Activated CD8-positive, alpha-beta T cell treated with anti-CD3 and anti-CD28 coated beads for 36 hours (primary cell): Measurements from ENCODE around the gene DNASE1L2. TPM values are rescaled to one million over a fixed set of nuclear protein-coding genes. Genes with fewer than 3 reads are reported as not detected.

Experiments
- ATAC-seq: fragments of 200-7000 bp; cut with Tn5 transposase; one replicate; pipeline ENCODE4 v1.10.0; 2021; ENCODE audit warnings: mild to moderate bottlenecking, moderate library complexity
- CTCF ChIA-PET: fragments of 350-600 bp; sonication (Branson Sonifier 250); formaldehyde crosslinking; loops from one replicate; lab custom pipeline; 2021; ENCODE audit warnings: antibody characterized with exemption; lab: Charles Lee
- POLR2A ChIA-PET: fragments of 350-600 bp; sonication (Branson Sonifier 250); formaldehyde crosslinking; loops from one replicate; lab custom pipeline; 2021; ENCODE audit warnings: antibody characterized with exemption; lab: Charles Lee
- DNase-seq: peaks from one replicate; pipeline ENCODE4 v3.0.0-alpha.2; 2020
- H3K27ac Mint-ChIP-seq: one replicate; pipeline ENCODE4 v1.8.0; 2021; ENCODE audit warnings: mild to moderate bottlenecking, mixed read lengths
- H3K27me3 Mint-ChIP-seq: one replicate; pipeline ENCODE4 v1.8.0; 2021; ENCODE audit warnings: mixed read lengths
- H3K36me3 Mint-ChIP-seq: one replicate; pipeline ENCODE4 v1.8.0; 2021; ENCODE audit warnings: low read depth, mixed read lengths
- H3K4me1 Mint-ChIP-seq: one replicate; pipeline ENCODE4 v1.8.0; 2021; ENCODE audit warnings: low read depth, mixed read lengths
- H3K4me3 Mint-ChIP-seq: one replicate; pipeline ENCODE4 v1.8.0; 2021; ENCODE audit warnings: mild to moderate bottlenecking, moderate library complexity, mixed read lengths
- H3K9me3 Mint-ChIP-seq: one replicate; pipeline ENCODE4 v1.8.0; 2021; ENCODE audit warnings: mixed read lengths
- intact Hi-C: fragments of 100-400 bp; cut with micrococcal nuclease; formaldehyde crosslinking; loops from one replicate; pipeline ENCODE4 v1.10.0; 2022
- microRNA-seq: library from miRNA; unstranded; fragments of <30 nt; microRNA quantifications from one replicate; pipeline ENCODE4 v1.2.0, GENCODE V29; 2022; ENCODE audit warnings: borderline microRNAs expressed, borderline replicate concordance
- total RNA-seq, 2 experiments: library from RNA; stranded (reverse); gene quantifications; one replicate each; pipeline ENCODE4 v1.2.3, GENCODE V29; 2021
- TF ChIP-seq, protein P1 (sequence below): fragments of 200-600 bp; IDR thresholded peaks from one replicate; pipeline ENCODE4 v1.8.0; 2022; ENCODE audit warnings: antibody characterized with exemption, mild to moderate bottlenecking

Gene DNASE1L2
- total RNA-seq, 2 experiments from 2014 or later, result 0.32 to 0.51 TPM

DNA sequence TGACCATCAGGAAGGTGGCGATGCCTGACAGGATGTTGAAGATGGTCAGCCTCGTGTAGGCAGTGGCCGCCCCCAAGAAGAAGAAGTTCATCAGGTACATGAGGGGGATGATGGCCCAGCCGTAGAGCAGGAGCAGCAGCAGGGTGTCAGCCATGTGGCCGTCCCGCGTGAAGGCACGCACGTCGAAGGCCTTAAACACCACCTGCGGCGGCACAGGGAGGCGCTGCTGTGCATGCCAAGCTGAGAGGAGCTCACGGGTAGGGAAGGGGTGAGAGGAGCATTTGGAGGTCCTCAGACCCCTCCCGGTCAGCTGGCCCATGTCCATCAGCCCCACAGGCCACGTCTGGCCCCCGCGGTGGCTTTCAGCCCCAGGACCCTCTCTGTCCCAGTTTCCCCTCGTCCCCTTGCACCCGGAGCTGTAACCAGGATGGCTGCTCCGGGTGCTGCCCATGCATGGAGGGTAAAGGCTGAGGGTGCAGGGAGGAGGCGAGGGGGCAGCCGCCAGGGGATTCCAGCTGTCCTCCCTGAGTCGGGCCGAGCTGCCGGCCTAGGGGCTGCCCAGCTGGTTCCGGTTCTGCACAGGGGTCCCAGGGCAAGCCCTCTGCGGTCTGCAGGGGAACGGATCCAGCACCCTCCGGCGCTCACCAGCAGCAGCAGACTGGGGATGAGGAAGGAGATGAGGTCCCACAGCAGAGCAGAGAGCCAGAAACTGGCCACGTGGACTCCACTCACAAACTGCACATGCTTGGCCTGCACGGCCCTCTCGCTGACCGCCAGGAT is 48.7 kb downstream of the DNASE1L2 start:
- no peak overlapping the region for H3K4me3 Mint-ChIP-seq
- CTCF ChIA-PET, result no interaction called here
- POLR2A ChIA-PET, result no interaction called here
- TF ChIP-seq, protein P1, sequence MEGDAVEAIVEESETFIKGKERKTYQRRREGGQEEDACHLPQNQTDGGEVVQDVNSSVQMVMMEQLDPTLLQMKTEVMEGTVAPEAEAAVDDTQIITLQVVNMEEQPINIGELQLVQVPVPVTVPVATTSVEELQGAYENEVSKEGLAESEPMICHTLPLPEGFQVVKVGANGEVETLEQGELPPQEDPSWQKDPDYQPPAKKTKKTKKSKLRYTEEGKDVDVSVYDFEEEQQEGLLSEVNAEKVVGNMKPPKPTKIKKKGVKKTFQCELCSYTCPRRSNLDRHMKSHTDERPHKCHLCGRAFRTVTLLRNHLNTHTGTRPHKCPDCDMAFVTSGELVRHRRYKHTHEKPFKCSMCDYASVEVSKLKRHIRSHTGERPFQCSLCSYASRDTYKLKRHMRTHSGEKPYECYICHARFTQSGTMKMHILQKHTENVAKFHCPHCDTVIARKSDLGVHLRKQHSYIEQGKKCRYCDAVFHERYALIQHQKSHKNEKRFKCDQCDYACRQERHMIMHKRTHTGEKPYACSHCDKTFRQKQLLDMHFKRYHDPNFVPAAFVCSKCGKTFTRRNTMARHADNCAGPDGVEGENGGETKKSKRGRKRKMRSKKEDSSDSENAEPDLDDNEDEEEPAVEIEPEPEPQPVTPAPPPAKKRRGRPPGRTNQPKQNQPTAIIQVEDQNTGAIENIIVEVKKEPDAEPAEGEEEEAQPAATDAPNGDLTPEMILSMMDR, result no peak
- DNase-seq (no peak), ATAC-seq (no peak)
- H3K9me3 Mint-ChIP-seq, result no peaks in the 10 kb centered on the region
- intact Hi-C loops, result no loop called here
- no peaks in the 10 kb centered on the region for H3K27me3 Mint-ChIP-seq
- H3K4me1 Mint-ChIP-seq, result no peaks in the 10 kb centered on the region
- no peak overlapping the region for H3K27ac Mint-ChIP-seq
- no peaks in the 10 kb centered on the region for H3K36me3 Mint-ChIP-seq

DNA sequence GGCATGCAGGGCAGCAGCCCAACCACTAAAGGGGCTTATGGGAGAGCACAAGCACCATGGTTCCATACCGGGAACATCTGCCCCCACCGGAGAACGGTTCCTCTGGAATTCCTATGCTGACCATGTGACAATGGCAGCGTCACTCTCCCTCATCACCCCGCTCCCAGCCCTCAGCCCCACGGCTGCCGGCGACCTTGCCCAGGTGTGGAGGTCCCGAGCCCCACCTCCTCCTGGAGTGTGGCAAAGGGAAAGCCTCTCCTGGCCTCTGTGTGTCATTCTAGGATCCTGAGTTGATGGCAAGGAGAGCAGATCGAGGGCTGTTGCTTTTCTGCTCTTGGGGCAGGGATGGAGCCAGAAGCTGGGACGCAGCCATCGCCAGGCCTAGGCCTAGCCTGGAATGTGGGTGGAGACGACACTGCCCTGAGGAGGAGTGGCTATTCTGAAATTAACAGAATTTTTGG is 49.5 kb downstream of the DNASE1L2 start:
- DNase-seq (no peak), ATAC-seq (no peak)
- H3K4me3 Mint-ChIP-seq, result no peak overlapping the region
- H3K27me3 Mint-ChIP-seq, result no peaks in the 10 kb centered on the region
- CTCF ChIA-PET, result no interaction called here
- H3K27ac Mint-ChIP-seq, result no peak overlapping the region
- intact Hi-C loops, result no loop called here
- H3K4me1 Mint-ChIP-seq, result no peaks in the 10 kb centered on the region
- no peaks in the 10 kb centered on the region for H3K36me3 Mint-ChIP-seq
- TF ChIP-seq, protein P1, result no peak
- POLR2A ChIA-PET, result no interaction called here
- H3K9me3 Mint-ChIP-seq, result no peaks in the 10 kb centered on the region

DNA sequence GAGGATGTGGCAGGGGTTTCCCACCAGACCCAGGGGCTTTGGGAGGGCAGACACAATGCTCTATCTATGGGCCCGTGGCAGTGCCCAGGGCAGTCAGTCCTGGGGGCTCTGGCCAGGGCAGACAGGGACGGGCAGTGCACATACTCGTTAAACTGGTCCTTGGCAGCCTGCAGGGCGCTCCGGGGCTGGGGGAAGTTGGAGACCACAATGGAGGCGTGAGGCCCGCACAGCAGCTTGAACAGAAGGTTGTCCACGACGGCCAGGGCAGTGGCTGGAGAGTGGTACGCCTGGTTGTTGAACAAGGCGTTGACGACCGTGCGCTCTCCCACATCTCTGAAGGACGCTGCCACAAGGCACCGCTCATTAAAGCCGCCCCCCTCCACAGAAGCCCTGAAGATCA is 50.3 kb downstream of the DNASE1L2 start:
- no peak overlapping the region for H3K4me3 Mint-ChIP-seq
- H3K27me3 Mint-ChIP-seq, result no peaks in the 10 kb centered on the region
- ATAC-seq (no peak), DNase-seq (no peak)
- ChIA-PET CTCF (interaction anchor here (1.0 kb wide), 1 partner anchor 136 kb away, joined by 3 read pairs; no protein-coding TSS in a partner anchor), POLR2A (no interaction called here)
- no peaks in the 10 kb centered on the region for H3K4me1 Mint-ChIP-seq
- no peaks in the 10 kb centered on the region for H3K9me3 Mint-ChIP-seq
- no peak overlapping the region for H3K27ac Mint-ChIP-seq
- H3K36me3 Mint-ChIP-seq, result no peaks in the 10 kb centered on the region
- intact Hi-C loops, result no loop called here
- TF ChIP-seq, protein P1, result no peak

DNA sequence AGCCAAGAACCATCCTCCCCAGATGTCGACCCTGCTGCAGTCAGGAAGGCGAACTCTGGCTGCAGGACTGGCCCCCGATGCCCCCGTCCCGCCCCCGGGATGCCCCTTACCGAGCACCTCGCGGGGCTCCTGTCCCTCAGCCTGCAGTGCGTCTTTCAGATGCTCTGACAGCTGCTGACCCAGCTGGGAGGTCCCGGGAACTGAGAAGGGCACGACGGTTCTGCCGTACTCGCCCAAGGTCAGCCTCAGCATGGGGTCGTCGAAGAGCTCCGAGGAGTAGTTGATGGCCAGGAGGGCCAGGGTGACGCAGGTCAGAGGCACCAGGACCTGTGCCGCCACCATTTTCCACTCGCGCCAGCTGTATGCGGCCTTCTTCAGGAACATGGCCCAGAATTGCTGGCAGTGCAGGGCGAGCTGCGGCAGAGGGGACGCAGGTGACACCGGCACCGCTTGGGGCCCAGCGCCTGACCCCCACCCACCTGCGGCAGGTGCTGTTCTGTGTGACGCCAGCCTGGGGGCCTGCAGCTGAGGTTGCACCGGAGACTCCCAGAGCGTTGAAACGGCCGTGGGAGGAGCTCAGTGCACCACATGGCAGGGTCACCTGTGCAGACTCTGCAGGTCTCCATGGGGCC is 51.8 kb downstream of the DNASE1L2 start:
- no peak overlapping the region for H3K4me3 Mint-ChIP-seq

More for the DNA sequence above, 51.8 kb downstream of the DNASE1L2 start:
- TF ChIP-seq, protein P1, result no peak
- ATAC-seq (no peak), DNase-seq (no peak)
- no peaks in the 10 kb centered on the region for H3K36me3 Mint-ChIP-seq
- ChIA-PET CTCF (interaction anchor here (1.0 kb wide), 1 partner anchor 23 kb away, joined by 4 read pairs; no protein-coding TSS in a partner anchor), POLR2A (no interaction called here)
- H3K27me3 Mint-ChIP-seq, result no peaks in the 10 kb centered on the region
- H3K27ac Mint-ChIP-seq, result no peak overlapping the region
- H3K9me3 Mint-ChIP-seq, result no peaks in the 10 kb centered on the region
- intact Hi-C loops, result no loop called here
- H3K4me1 Mint-ChIP-seq, result no peaks in the 10 kb centered on the region

Small RNAs within 50 kb of the gene (microRNA-seq; reads per million reads assigned to microRNA genes)
- gene MIR3677 (not detected), gene MIR4717 (not detected)

Other genes starting within 250 kb of the DNASE1L2 start
- 1 to 10 TPM; 5.4 to 7.2 TPM for gene SYNGR3, start 246.5 kb upstream of the DNASE1L2 start, total RNA-seq
- 10 to 100 TPM; 85.5 to 90.3 TPM for gene ZNF598, start 226.6 kb upstream of the DNASE1L2 start, total RNA-seq
- 10 to 100 TPM; 24.3 to 28.3 TPM for gene NPW, start 216.7 kb upstream of the DNASE1L2 start, total RNA-seq
- gene NHERF2, start 209.5 kb upstream of the DNASE1L2 start, total RNA-seq, result 1 to 10 TPM; 2.8 to 3.0 TPM
- 10 to 100 TPM; 28.2 to 29.8 TPM for gene NTHL1, start 188.6 kb upstream of the DNASE1L2 start, total RNA-seq
- gene TSC2, start 188.5 kb upstream of the DNASE1L2 start, total RNA-seq, result 10 to 100 TPM; 54.4 to 57.3 TPM
- 10 to 100 TPM; 74.7 to 85.1 TPM for gene PKD1, start 100.5 kb upstream of the DNASE1L2 start, total RNA-seq
- gene RAB26, start 87.8 kb upstream of the DNASE1L2 start, total RNA-seq, result under 1 TPM; 0.34 to 0.49 TPM
- 10 to 100 TPM; 74.8 to 80.2 TPM for gene TRAF7, start 80.7 kb upstream of the DNASE1L2 start, total RNA-seq
- 1 to 10 TPM; 4.4 to 7.2 TPM for gene CASKIN1, start 39.8 kb upstream of the DNASE1L2 start, total RNA-seq
- 10 to 100 TPM; 70.0 to 70.7 TPM for gene MLST8, start 31.0 kb upstream of the DNASE1L2 start, total RNA-seq
- 1 to 10 TPM; 6.6 to 6.9 TPM for gene BRICD5, start 25.6 kb upstream of the DNASE1L2 start, total RNA-seq
- 10 to 100 TPM; 19.8 to 20.1 TPM for gene PGP, start 21.6 kb upstream of the DNASE1L2 start, total RNA-seq
- gene E4F1, start 12.9 kb upstream of the DNASE1L2 start, total RNA-seq, result 10 to 100 TPM; 19.4 to 21.1 TPM
- gene ECI1, start 15.1 kb downstream of the DNASE1L2 start, total RNA-seq, result 10 to 100 TPM; 37.4 to 40.5 TPM
- gene RNPS1, start 31.7 kb downstream of the DNASE1L2 start, total RNA-seq, result 100 to 1,000 TPM; 334 to 358 TPM
- gene ABCA3, start 104.3 kb downstream of the DNASE1L2 start, total RNA-seq, result 1 to 10 TPM; 2.9 to 3.6 TPM
- gene CCNF, start 193.0 kb downstream of the DNASE1L2 start, total RNA-seq, result 10 to 100 TPM; 43.5 TPM
- 10 to 100 TPM; 23.2 to 30.7 TPM for gene TEDC2, start 223.7 kb downstream of the DNASE1L2 start, total RNA-seq
- not detected for gene NTN3, start 234.9 kb downstream of the DNASE1L2 start, total RNA-seq
- gene TBC1D24, start 238.7 kb downstream of the DNASE1L2 start, total RNA-seq, result 10 to 100 TPM; 16.6 to 16.7 TPM